Activated CD8-positive, alpha-beta memory T cell treated with anti-CD3 and anti-CD28 coated beads, Interleukin-2, amount 50 U/mL, for 1 hour (primary cell): ENCODE data around the gene BBS1.

Experiments
- DNase-seq: peaks from one replicate; pipeline ENCODE4 v3.0.0-alpha.2; 2020; ENCODE audit errors: extremely low read depth

Gene BBS1

GRCh38 chr11:66477263-66478201 is 32.9 kb upstream of the BBS1 start:
- no peak for DNase-seq

GRCh38 chr11:66478729-66479393 is 31.6 kb upstream of the BBS1 start:
- DNase-seq: no peak

- no peak for DNase-seq
Observed at GRCh38 chr11:66479394-66480116, 30.9 kb upstream of the BBS1 start.

- peak; percentile 88 for DNase-seq
Observed at GRCh38 chr11:66480117-66480938, 30.1 kb upstream of the BBS1 start, which contains the start of gene DPP3. Gene DPP3, plus strand, starts transcription at chr11:66480434. Its CDS starts 1,767 bp downstream, at chr11:66482201.

GRCh38 chr11:66484806-66485380 is 25.5 kb upstream of the BBS1 start:
- no peak for DNase-seq

- no peak for DNase-seq
Observed at GRCh38 chr11:66488957-66489356, 21.5 kb upstream of the BBS1 start.

GRCh38 chr11:66489636-66490035 is 20.8 kb upstream of the BBS1 start:
- no peak for DNase-seq

GRCh38 chr11:66491315-66491935 is 19.0 kb upstream of the BBS1 start:
- no peak for DNase-seq

- DNase-seq: no peak
Observed at GRCh38 chr11:66492161-66492865, 18.1 kb upstream of the BBS1 start.

GRCh38 chr11:66493130-66493529 is 17.3 kb upstream of the BBS1 start:
- no peak for DNase-seq

GRCh38 chr11:66494458-66494857 is 16.0 kb upstream of the BBS1 start:
- DNase-seq: no peak

- DNase-seq: no peak
Observed at GRCh38 chr11:66494935-66495334, 15.5 kb upstream of the BBS1 start.

GRCh38 chr11:66495401-66495854 is 15.0 kb upstream of the BBS1 start:
- DNase-seq: no peak

GRCh38 chr11:66497206-66497605 is 13.2 kb upstream of the BBS1 start:
- DNase-seq: no peak

- no peak for DNase-seq
Observed at GRCh38 chr11:66498506-66498905, 11.9 kb upstream of the BBS1 start.

GRCh38 chr11:66505276-66505816 is 5.1 kb upstream of the BBS1 start:
- no peak for DNase-seq

GRCh38 chr11:66509131-66509561 is 1.3 kb upstream of the BBS1 start:
- DNase-seq: no peak

- DNase-seq: no peak
Observed at GRCh38 chr11:66510990-66511339, 530 bp downstream of the BBS1 start.

GRCh38 chr11:66523611-66524010 is 13.2 kb downstream of the BBS1 start:
- no peak for DNase-seq
